Measurements from ENCODE around the gene NFYB.
"Not testable (repeated sequence)": the region's sequence is repeated elsewhere in the genome, so short reads cannot be mapped to it uniquely, and the experiment has no call there.

DNA sequence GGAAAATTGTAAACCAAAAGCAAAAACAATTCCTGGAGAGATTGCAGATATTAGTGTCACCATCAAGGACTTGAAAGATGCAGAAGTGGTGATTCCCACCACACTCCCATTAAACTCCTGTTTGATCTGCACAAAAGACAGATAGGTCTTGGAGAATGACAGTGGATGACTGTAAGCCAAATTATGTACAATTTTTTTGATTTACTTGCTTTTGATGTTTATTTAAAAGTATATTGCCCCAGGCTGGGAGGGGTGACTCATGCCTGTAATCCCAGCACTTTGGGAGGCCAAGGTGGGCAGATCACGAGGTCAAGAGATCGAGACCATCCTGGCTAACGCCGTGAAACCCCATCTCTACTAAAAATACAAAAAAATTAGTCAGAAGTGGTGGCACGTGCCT is 35.8 kb upstream of the NFYB start:
- TF ChIP-seq, protein P1, sequence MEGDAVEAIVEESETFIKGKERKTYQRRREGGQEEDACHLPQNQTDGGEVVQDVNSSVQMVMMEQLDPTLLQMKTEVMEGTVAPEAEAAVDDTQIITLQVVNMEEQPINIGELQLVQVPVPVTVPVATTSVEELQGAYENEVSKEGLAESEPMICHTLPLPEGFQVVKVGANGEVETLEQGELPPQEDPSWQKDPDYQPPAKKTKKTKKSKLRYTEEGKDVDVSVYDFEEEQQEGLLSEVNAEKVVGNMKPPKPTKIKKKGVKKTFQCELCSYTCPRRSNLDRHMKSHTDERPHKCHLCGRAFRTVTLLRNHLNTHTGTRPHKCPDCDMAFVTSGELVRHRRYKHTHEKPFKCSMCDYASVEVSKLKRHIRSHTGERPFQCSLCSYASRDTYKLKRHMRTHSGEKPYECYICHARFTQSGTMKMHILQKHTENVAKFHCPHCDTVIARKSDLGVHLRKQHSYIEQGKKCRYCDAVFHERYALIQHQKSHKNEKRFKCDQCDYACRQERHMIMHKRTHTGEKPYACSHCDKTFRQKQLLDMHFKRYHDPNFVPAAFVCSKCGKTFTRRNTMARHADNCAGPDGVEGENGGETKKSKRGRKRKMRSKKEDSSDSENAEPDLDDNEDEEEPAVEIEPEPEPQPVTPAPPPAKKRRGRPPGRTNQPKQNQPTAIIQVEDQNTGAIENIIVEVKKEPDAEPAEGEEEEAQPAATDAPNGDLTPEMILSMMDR (IDR thresholded peaks at IDR 0.05): not testable (repeated sequence)
- not testable (repeated sequence) for TF ChIP-seq SIN3A (IDR thresholded peaks at IDR 0.05; ENCODE audit: borderline replicate concordance, low read depth, low read length); REST (IDR thresholded peaks at IDR 0.05; ENCODE audit: low read depth, low read length); MXI1 (IDR thresholded peaks at IDR 0.05; ENCODE audit: low read depth, low read length)

Measured in SK-N-SH (cell line).